CD4-positive, alpha-beta T cell treated with Interleukin-4 for 1 hour (primary cell): ENCODE results near the gene DAP.
"Not testable (repeated sequence)": the region's sequence is repeated elsewhere in the genome, so short reads cannot be mapped to it uniquely, and the experiment has no call there.

Source experiments
- DNase-seq, 2 donors: peaks; one replicate each; pipeline ENCODE4 v3.0.0-alpha.2; 2020 to 2022

DAP gene

GRCh38 chr5:10668697-10669096 is 92.3 kb downstream of the DAP start:
- DNase-seq = no peak

DNA sequence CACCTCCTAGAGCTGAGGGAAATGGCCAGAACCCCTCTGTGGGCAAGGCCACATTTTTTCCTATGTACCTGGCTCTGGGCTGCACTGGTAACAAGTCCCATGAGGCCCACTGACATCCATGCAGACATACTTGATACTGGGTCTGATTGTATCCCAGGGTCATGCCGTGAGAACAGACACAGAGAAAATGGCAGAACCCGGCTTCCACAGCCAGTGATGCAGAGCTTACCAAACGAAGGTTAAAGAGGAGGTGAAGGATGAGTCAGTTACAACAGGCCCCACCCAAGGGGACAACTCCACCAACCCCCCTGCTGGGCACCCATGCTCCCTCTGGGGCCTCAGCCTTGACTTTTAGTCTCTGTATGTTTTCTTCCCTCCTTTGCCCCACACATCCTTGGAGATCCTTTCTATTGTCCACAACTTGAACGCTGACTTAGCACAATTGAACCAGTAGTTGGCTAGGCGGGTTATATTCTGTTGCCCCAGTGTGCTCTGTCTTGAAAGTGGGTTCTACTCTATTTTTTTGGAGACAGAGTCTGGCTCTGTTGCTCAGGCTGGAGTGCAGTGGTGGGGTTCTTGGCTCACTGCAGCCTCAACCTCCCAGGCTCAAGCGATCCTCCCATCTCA is 93.5 kb downstream of the DAP start:
- no peak for DNase-seq

DNA sequence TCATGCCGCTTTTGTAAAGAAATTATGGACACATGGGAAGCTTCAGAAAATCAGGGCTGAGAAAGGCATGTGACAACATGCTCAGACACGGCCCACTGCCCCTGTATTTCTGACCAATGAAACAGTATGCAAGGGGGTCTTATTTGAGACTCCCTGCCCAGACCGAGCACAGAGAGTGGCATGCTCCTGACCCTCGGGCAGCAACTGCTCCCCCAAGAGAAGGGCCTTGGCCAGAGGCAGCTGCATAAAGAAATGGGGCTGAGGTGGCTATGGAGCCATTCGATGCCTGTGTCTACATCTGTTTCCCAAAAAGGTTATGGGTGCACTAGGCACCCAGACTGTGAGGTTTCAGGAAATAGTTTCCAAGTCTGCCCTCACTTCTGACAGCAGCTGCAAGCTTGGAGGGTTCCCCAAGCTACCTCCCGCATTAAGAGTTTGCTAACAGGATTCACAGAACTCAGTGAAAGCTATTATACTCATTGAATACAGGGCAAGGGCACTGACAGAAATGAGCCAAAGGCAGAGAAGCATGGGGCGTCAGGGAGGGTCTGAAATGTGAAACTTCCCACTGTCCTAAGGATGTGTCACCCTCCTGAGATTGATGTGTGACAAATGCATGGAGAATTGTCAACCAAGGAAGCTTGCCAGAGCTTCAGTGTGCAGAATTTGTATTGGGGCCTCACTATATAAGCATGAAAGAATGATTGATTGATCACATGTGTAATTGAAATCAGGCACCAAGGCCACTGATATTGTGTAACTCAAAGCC is 94.3 kb downstream of the DAP start:
- no peak for DNase-seq

DNA sequence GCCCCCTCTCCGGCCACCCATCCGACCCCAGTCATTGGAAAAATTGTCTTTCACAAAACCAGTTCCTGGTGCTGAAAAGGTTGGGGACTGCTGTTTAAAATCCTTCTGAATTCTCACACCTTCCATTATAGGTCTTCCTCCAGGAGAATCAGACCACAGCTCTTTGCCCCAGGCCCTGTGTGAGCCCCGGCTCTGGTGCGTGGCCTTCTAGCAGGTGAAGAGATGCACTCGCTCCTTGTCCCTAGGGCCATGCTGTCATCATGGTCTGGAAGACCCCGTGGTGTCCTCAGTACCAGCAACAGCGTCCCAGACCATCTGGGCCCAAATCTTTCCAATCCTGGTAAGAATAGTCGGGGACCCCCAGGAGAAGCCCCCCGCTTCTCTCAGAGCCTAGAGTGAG is 95.2 kb downstream of the DAP start:
- DNase-seq = no peak

DNA sequence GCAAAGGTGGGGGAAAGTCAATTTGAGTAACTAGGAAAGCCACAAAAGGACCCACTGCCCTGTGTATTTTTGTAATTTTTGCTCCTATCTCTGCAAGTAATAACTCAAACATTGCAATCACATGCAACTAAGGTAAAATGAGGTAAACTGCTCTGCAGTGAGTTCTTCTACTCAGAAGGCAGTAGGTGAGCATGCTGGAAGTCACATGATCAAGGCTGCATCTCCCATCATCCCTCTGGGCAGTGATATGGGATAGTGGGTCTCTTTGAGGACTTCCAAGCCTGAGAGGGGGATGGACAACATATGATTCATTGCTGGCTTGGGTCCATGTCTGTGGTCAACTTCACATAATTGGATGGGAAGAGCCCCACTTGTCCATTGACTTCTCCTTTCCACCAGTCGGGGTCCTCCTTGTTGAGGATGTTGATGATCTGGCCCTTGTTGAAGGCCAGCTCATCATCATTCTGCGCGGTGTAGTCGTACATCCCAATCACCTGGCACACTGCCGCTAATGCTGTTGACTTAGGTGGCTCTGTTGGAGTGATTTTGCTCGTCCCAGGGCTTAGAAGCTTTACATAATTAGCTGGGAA is 96.8 kb downstream of the DAP start:
- not testable (repeated sequence) for DNase-seq

DNA sequence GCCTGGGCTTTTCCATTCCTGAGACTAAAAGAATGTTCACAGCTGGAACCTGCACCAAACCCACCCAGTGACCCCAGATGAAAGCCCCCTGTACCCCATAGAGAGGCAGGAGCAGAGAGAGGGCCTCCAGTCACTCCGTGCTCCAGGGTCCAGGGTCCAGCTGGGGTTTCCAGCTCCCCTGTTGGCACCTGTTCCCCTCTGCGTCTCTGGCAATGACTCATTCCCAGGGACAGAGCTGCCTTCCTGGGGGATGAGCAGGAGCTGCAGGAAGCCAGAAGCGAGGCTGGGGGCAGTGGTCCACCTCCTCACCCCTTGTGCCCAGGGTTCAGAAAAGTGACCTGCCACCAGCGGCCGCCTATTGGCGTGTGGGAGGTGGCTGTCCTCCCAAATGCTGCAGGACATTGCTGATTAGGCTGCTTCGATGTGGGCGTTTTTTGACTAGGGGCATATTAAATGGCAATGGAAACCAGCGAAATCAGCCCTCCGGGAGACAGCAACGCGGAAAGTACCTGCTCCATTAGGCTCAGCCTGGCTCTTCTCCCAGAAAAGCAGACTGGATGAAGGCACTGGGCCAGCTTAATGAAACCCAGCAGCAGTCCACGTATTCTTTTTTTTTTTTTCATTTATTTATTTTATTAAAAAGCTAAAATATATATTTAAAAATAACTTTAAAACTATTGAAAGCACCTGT is 97.4 kb downstream of the DAP start:
- no peak for DNase-seq

DNA sequence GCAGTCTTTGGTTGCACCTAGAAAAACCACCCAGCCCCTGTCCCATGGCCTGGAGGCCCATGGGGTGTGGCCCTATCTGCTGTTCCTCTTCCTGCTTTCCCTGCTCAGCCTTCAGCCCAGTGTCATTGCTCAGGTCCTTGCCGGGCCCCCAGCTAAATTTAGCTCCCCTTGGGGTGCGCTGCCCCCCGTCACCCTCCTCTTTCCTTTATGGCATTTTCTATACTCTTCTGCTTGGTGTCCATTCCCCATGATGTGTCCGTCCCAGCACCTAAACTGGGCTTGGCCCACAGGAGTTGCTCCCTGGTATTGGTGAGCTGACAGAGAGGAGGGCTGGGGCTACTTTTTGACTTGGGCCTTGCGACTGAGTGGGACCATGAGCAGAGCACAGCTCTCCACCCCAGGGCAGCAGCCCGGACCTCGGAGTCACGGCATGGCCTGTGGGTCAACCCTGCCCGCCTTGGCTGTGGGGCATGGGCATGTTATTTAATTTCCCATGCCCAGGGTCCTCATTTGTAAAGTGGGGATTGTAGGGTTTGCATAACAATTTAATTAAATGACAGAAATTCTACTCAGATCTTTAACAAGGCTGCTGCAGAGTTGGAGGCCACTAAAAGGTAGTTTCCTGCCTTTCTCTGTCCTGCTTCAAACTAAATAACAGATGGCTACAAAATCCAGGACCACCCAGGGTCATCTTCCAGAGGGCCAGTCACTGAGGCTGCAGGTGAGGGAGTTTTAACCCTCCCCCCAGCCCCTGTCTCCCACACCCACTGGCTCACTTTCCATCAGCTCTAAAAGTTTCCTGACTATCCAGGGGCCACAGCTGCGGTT is 98.2 kb downstream of the DAP start:
- DNase-seq = no peak

- DNase-seq = no peak
Observed at GRCh38 chr5:10662083-10662482, 99.0 kb downstream of the DAP start.

DNA sequence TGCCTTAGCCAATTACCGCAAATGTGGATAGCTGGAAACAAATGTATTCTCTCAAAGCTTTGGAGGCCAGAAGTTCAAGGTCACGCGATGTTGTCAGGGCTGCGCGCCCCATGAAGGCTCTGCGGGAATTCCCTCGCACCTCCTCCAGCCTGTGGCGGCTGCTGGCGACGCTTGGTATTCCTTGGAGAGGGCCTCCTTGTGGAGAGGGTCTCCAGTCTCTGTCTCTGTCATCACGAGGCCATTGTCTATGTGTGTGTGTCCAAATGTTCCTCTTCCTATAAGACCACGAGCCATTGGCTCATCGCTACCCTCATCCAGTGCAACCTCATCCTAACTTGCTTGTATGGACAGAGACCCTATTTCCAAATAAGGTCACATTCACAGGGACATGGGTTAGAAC is 99.6 kb downstream of the DAP start:
- no peak for DNase-seq

DNA sequence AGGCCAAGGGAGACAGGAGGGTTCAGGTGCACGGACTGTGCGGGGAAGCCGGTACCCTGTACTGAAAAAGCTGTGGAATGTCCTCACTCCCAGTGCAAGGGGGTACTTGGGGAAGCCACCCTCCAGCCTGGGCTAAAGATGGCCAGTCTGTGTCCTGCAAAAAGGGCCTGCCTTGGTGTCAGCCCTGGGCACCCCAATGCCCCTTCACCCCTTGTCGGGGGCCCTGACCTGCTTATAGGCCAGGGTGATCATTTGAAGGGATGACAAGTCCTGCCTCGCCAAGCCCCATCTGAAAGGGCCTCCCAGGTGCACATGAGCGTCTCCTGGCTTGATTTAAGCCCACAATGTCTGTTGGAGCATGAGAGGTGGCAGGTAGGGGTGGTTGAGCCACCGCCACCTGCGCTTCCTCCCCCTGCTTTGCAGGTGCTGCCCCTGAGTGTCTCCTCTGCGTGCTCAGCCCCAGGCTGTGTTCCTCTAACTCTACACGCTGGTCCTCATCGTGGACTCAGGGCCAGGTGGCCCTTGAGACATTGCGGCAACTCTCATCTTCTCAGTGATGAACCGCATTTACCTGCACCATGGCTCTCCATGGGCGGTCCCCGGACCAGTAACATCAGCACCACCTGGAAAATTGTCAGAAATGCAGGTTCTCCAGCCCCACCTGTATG is 100.2 kb downstream of the DAP start:
- no peak for DNase-seq

DNA sequence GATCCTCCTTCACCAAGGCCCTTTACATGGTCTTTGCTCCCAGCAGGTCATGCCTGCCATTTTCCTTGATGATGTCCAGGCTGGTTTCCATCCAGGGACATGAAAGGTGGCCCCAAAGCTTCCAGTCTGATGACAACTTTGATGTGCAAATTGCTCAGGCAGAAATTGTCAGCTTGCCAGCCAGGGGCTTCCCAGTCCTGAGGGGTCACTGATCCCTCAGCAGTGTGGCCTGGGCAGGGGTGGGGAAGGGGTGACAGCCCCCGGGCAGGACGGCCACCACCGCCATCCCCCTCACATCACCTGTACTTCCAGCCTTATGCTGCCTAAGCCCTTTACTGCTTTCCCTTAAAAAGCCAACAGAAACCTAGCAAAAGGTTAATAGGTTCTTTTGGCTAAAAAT is 100.9 kb downstream of the DAP start:
- no peak for DNase-seq

GRCh38 chr5:10658265-10658664 is 102.8 kb downstream of the DAP start:
- DNase-seq = no peak

DNA sequence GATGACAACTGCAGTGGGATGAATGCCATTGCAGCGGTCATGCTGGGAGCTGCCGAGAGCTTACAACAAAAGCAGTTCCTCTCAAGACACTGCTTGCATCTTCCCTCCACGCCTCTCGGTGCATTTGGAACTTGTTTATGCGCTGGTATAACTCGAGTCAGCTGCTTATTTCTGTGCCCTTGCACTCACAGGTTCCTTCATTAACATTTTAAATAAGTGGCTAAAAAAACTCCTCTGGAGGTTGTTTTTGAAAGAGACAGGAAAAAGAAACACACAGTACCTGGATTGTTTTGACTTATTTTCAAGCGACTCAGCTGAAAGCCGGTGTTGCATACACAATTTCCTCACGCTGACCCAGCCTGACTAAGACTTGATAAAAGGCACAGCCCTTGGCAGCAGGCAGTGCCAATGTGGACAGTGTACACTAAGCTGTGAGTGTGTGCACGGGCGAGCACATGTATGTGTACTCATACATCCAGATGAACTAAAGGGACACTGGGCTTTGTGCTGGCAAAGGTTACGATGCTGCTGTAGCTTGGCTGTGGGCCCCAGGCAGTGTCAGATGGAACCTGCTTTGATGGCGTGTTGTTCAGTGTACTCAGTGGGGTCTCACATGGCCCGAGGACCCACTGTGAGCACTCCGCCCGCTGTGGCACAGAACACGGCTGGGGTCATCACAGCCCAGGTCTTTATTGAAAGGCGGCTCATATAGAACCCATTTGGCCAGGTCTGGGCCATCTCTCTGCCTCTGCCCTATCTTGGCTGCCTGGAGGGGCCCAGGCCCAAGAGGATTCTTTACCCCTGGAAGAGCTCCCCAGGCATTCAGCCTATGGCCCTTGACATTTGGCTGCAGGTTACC is 104.8 kb downstream of the DAP start:
- no peak for DNase-seq

DNA sequence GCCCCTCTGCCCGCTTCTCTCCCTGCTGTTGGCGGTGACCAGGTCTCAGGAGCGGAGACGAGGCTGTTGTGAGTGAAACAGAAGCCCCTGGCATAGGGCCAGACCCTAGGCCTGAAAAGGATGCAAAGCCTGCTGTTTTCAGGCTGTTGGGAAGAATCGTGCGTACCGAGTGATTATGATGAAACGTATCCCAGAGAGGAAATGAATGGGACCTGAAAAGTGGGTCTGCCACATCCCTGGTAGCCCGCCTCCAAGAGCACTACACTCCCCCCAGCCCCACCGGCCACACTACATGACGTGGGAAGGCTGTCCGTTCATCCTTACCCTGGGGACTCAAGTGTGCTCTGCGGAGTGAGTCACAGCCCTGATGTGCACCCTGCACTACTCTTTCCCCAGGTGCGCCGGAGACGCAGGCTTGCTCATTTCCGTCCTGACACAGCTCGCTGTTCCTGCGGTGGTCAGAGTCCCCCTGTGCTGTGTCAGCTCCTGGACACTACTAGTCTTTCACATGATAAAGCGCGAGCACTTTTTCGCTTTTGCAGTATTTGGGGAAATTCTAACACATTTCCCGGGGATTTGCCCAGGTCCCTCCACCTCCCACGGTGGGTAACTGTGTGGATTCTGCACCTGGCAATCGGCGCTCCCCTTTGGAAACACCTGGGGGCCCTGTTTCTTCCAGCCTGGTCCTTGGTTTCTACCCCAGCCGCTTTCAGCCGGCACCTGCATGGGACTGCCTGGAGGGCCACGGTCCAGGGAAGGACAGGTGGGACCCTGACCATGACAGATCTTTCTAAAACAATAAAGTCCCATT is 105.7 kb downstream of the DAP start:
- DNase-seq = no peak

GRCh38 chr5:10654566-10654965 is 106.5 kb downstream of the DAP start:
- DNase-seq = no peak

DNA sequence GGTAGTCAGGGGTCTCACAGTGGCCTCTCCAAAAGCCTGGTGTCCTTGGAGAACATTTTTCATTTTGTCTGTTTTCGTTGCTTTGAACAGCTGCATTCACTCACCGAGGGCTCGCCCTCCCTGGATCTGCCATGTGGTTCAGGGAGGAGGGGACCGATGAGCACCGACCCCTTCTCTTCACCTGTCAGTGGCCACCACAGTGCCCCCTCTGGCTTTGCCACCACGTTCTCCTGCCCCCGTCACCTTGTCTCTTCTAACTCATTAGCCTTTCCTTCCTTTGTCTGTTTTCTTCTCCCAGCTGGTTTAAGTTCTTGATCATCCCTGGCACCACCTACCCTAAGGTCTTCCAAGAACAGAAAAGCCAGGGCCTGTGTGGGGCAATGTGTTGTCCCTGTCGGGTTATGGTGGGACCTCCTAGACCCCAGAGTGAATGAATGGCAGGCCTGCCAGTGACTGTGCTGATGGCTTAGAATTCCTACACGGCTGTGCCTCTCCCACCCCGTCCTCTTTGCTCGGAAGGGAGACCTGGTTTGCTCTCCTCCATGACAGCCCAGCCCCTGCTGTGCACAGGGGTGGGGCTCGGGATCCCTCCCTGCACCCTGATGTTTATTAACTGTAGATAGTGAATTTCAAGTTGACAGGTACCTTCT is 107.2 kb downstream of the DAP start:
- no peak for DNase-seq

GRCh38 chr5:10653043-10653442 is 108.0 kb downstream of the DAP start:
- DNase-seq = no peak

DNA sequence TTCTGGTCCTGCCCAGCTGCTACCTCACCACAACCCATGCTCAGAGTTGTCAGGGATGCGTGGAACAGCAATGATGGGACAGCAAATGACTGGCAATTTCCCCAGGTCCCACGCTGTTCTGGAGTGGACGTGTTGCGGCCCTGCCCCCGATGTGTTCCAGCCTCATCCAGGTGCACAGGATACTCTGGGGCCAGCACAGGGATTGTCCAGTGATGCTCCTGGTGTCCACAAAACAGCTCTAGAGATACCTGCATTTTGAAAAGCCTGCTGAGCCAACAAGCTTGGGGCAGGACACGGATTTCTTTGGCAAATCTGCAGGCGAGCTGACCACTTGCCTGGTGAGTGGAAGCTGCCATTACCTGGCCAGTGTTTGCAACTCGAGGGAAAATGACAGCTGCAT is 108.4 kb downstream of the DAP start:
- DNase-seq = no peak

GRCh38 chr5:10652151-10652550 is 108.9 kb downstream of the DAP start:
- no peak for DNase-seq
